IMR-90 (cell line): ENCODE measurements around the gene ZBTB48. TPM values are rescaled to one million over a fixed set of nuclear protein-coding genes. Genes with fewer than 3 reads are reported as not detected.
A peak's percentile ranks its signal among the peaks of the same experiment; 100 is the strongest.

Source experiments
- ATAC-seq: fragments of 200-7000 bp; cut with Tn5 transposase; 2 replicates; pipeline ENCODE4 v1.9.1; 2020; ENCODE audit warnings: low read depth, mild to moderate bottlenecking, moderate library complexity
- BruUV-seq: library from RNA; stranded (reverse); fragments of 400-500 nt; replicated peaks from 2 replicates; lab custom pipeline; 2021; lab: Mats Ljungman, UMichigan
- CTCF ChIA-PET: fragments of 300-600 bp; formaldehyde crosslinking; extraction: SDS; loops from one replicate; lab custom pipeline; 2021; ENCODE audit warnings: antibody characterized with exemption; lab: Yijun Ruan, JAX
- POLR2A ChIA-PET: fragments of 300-600 bp; sonication (Branson Sonifier 250); formaldehyde crosslinking; loops from one replicate; lab custom pipeline; 2022; ENCODE audit warnings: antibody characterized with exemption; ENCODE audit not compliant: unreplicated experiment; lab: Charles Lee
- DNase-seq: peaks from one replicate; pipeline ENCODE4 v3.0.0; 2013
- H2AFZ ChIP-seq: replicated peaks from 2 replicates; pipeline ENCODE3; 2013; ENCODE audit warnings: low read length, mild to moderate bottlenecking; ENCODE audit not compliant: poor library complexity
- H2AK5ac ChIP-seq: 2 replicates; pipeline ENCODE4 v1.6.1; 2013; ENCODE audit warnings: low read depth, low read length, inconsistent platforms
- H2AK9ac ChIP-seq: replicated peaks from 2 replicates; pipeline ENCODE3; 2013; ENCODE audit warnings: mild to moderate bottlenecking, low read depth, low read length, moderate library complexity; ENCODE audit not compliant: poor library complexity
- H2BK120ac ChIP-seq: 2 replicates; pipeline ENCODE4 v1.6.1; 2013; ENCODE audit warnings: low read depth, low read length, inconsistent platforms
- H2BK15ac ChIP-seq: 3 replicates; pipeline ENCODE4 v1.6.1; 2013; ENCODE audit warnings: low read depth, low read length, inconsistent platforms
- H2BK20ac ChIP-seq: 2 replicates; pipeline ENCODE4 v1.6.1; 2013; ENCODE audit warnings: low read depth, mild to moderate bottlenecking, inconsistent platforms, low read length, moderate library complexity
- H2BK5ac ChIP-seq: 2 replicates; pipeline ENCODE4 v1.6.1; 2013; ENCODE audit warnings: mild to moderate bottlenecking, low read depth, low read length, inconsistent platforms; ENCODE audit not compliant: poor library complexity, severe bottlenecking
- H3K14ac ChIP-seq: replicated peaks from 2 replicates; pipeline ENCODE4 v1.6.1; 2013; ENCODE audit warnings: low read depth, low read length, inconsistent platforms
- H3K18ac ChIP-seq: 2 replicates; pipeline ENCODE4 v1.6.1; 2013; ENCODE audit warnings: low read depth, low read length, control low read depth
- H3K23ac ChIP-seq: 2 replicates; pipeline ENCODE4 v1.6.1; 2013; ENCODE audit warnings: low read depth, low read length, inconsistent platforms
- H3K27ac ChIP-seq: 2 replicates; pipeline ENCODE4 v1.5.1; 2013; ENCODE audit warnings: mild to moderate bottlenecking, control low read depth, low read length; ENCODE audit not compliant: insufficient read depth
- H3K27me3 ChIP-seq: 2 replicates; pipeline ENCODE4 v1.6.1; 2013; ENCODE audit warnings: low read length; ENCODE audit not compliant: control insufficient read depth, insufficient read depth
- H3K36me3 ChIP-seq: 2 replicates; pipeline ENCODE4 v1.6.1; 2013; ENCODE audit warnings: low read length, mixed read lengths; ENCODE audit not compliant: control insufficient read depth, insufficient read depth
- H3K4ac ChIP-seq: 2 replicates; pipeline ENCODE4 v1.6.1; 2013; ENCODE audit warnings: low read depth, low read length, inconsistent platforms
- H3K4me1 ChIP-seq: 2 replicates; pipeline ENCODE4 v1.6.1; 2013; ENCODE audit warnings: low read length, mixed read lengths; ENCODE audit not compliant: control insufficient read depth, insufficient read depth
- H3K4me2 ChIP-seq: 2 replicates; pipeline ENCODE4 v1.6.1; 2013; ENCODE audit warnings: low read depth, mild to moderate bottlenecking, control low read depth, low read length, moderate library complexity
- H3K4me3 ChIP-seq: 2 replicates; pipeline ENCODE4 v1.5.1; 2013; ENCODE audit warnings: low read depth, mild to moderate bottlenecking, control low read depth, low read length, moderate library complexity; ENCODE audit not compliant: insufficient read depth
- H3K56ac ChIP-seq: 2 replicates; pipeline ENCODE4 v1.6.1; 2013; ENCODE audit warnings: low read length, inconsistent platforms; ENCODE audit not compliant: insufficient read depth; ENCODE audit errors: extremely low read depth
- H3K79me1 ChIP-seq, 2 experiments: 2 replicates each; pipeline ENCODE4 v1.6.1; 2013; ENCODE audit warnings: low read length in 2 of 2, inconsistent platforms in 1 of 2, low read depth in 1 of 2
- H3K9ac ChIP-seq: 2 replicates; pipeline ENCODE4 v1.6.1; 2013; ENCODE audit warnings: low read depth, low read length, control low read depth
- H3K9me1 ChIP-seq: 2 replicates; pipeline ENCODE4 v1.6.1; 2013; ENCODE audit warnings: low read length, inconsistent platforms; ENCODE audit not compliant: insufficient read depth
- H3K9me3 ChIP-seq: 2 replicates; pipeline ENCODE4 v1.6.1; 2013; ENCODE audit warnings: low read length; ENCODE audit not compliant: control insufficient read depth, insufficient read depth
- H4K20me1 ChIP-seq: 2 replicates; pipeline ENCODE4 v1.6.1; 2013; ENCODE audit warnings: low read length, inconsistent platforms; ENCODE audit not compliant: insufficient read depth
- H4K5ac ChIP-seq: 2 replicates; pipeline ENCODE4 v1.6.1; 2013; ENCODE audit warnings: mild to moderate bottlenecking, low read depth, low read length, control low read depth
- H4K8ac ChIP-seq, 2 experiments: 2 replicates each; pipeline ENCODE4 v1.6.1; 2013; ENCODE audit warnings: low read depth in 2 of 2, low read length in 2 of 2, control low read depth in 1 of 2, inconsistent platforms in 1 of 2
- H4K91ac ChIP-seq: 2 replicates; pipeline ENCODE4 v1.6.1; 2013; ENCODE audit warnings: low read depth, low read length, inconsistent platforms; ENCODE audit not compliant: insufficient read depth
- BHLHE40 ChIP-seq: fragments of 150-350 bp; IDR thresholded peaks from 2 replicates; pipeline ENCODE4 v1.6.1; 2016; ENCODE audit warnings: mild to moderate bottlenecking, low read depth, low read length
- MAZ ChIP-seq: IDR thresholded peaks from 2 replicates; pipeline ENCODE4 v1.6.1; 2012; ENCODE audit warnings: low read depth, mild to moderate bottlenecking, low read length, improper control_type of control experiment, moderate library complexity, borderline replicate concordance
- RAD21 ChIP-seq: IDR thresholded peaks from 2 replicates; pipeline ENCODE4 v1.6.1; 2012; ENCODE audit warnings: low read length, improper control_type of control experiment
- WGBS, 2 experiments: methylation state at CpG; one replicate each; pipeline versions ENCODE4 v1.1.5 to v1.1.7; 2013; ENCODE audit warnings: missing lambda C conversion rate in 2 of 2; ENCODE audit not compliant: insufficient read length in 1 of 2; ENCODE audit errors: extremely low coverage in 2 of 2; 5-methylcytosine and 5-hydroxymethylcytosine counted together
- dilution Hi-C: fragments of 300-500 bp; cut with HindIII; formaldehyde crosslinking; loops from one replicate; pipeline ENCODE4 v1.14.3; 2018; ENCODE audit warnings: low sequenced_read_pairs; ENCODE audit not compliant: unreplicated experiment
- in situ Hi-C: fragments of 300-500 bp; cut with MboI; formaldehyde crosslinking; loops from 3 replicates; pipeline ENCODE4 v1.14.3; 2019; ENCODE audit warnings: low sequenced_read_pairs, inconsistent platforms, mixed read lengths
- intact Hi-C: fragments of 100-400 bp; cut with micrococcal nuclease; formaldehyde crosslinking; loops from 2 replicates; pipeline ENCODE4 v1.10.0; 2022
- polyA plus RNA-seq, 3 experiments: library from polyadenylated mRNA; depleted of rRNA; stranded (reverse); fragments of >200 nt; gene quantifications; 2 replicates each; pipeline ENCODE4 v1.2.3, GENCODE V29; 2012; ENCODE audit warnings: low replicate concordance in 1 of 3
- total RNA-seq: library from RNA; depleted of rRNA; stranded (reverse); fragments of >200 nt; gene quantifications from 2 replicates; pipeline ENCODE4 v1.2.3, GENCODE V29; 2012

ZBTB48 gene
- total and polyA plus RNA-seq, 2 of the 4 experiments (the other 2 are of a cell fraction): 9.3 to 17.5 TPM

DNA sequence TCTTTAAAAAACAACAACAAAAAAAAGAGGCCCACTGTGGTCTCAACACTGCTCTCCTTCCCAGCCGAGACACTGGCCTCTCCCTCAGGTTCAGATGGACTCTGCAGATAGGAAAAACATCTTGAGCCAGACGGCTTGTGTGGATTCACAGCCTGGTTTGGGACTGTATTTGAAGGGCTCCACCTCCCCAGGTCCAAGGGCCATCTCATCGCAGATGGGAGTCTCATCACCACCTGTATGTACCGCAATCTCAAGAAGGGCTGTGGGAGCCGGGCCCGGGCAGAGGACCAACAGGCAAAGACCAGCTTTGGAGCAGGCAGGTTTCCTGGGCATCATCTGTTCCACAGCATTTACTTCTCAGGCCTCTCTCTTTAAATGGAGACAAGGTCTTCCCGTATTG is 10.3 kb downstream of the ZBTB48 start:
- Histone ChIP-seq H3K56ac (no peak overlapping the region), H3K27ac (no peak overlapping the region), H3K27me3 (no peaks in the 10 kb centered on the region), H4K91ac (no peak overlapping the region), H2BK15ac (no peak overlapping the region), H4K5ac (no peak overlapping the region), H2BK5ac (no peak overlapping the region), H2AK5ac (no peak overlapping the region), H2BK120ac (no peak overlapping the region), H3K14ac (no peak overlapping the region), H2BK20ac (no peak overlapping the region), H3K4me2 (no peak overlapping the region), H3K9ac (no peak overlapping the region), H4K8ac (no peak overlapping the region), H3K9me1 (no peaks in the 10 kb centered on the region), H3K4ac (no peak overlapping the region), H3K36me3 (peaks cover 73% of the 10 kb centered on the region), H3K9me3 (no peaks in the 10 kb centered on the region), H2AFZ (no peak overlapping the region), H4K20me1 (peaks cover 64% of the 10 kb centered on the region), H2AK9ac (peak overlapping the region; percentile 57), H3K4me3 (no peak overlapping the region), H3K4me1 (no peaks in the 10 kb centered on the region), H3K23ac (no peak overlapping the region), H3K79me1 (peaks cover 5 to 59% of the 10 kb centered on the region in 2 experiments; a peak in 3 of 4 replicates), H3K18ac (no peak overlapping the region)
- no peak for DNase-seq
- dilution Hi-C loops (no loop called here), intact Hi-C loops (no loop called here), in situ Hi-C loops (no loop called here)
- BruUV-seq: no TSS peak
- ChIA-PET POLR2A (no interaction called here), CTCF (no interaction called here)
- no peak for ATAC-seq
- TF ChIP-seq BHLHE40: no peak
- no peak for TF ChIP-seq RAD21
- no peak for TF ChIP-seq MAZ
- WGBS, 2 experiments: 98% methylated on average over 6 of the region's 7 CpGs; no CpG with 5 or more reads in 1 of the 2 experiments
